GM10266 (cell line): ENCODE results near the gene FAM13A.

Experiments used
- DNase-seq: peaks from one replicate; pipeline ENCODE4 v3.0.0; 2012; ENCODE audit errors: extremely low spot score
- TF ChIP-seq, protein P1 (sequence below): IDR thresholded peaks from 2 replicates; pipeline ENCODE4 v1.5.1; 2012; ENCODE audit warnings: mild to moderate bottlenecking, low read depth; ENCODE audit not compliant: control insufficient read depth, insufficient read depth; ENCODE audit errors: missing control alignments

FAM13A gene

DNA sequence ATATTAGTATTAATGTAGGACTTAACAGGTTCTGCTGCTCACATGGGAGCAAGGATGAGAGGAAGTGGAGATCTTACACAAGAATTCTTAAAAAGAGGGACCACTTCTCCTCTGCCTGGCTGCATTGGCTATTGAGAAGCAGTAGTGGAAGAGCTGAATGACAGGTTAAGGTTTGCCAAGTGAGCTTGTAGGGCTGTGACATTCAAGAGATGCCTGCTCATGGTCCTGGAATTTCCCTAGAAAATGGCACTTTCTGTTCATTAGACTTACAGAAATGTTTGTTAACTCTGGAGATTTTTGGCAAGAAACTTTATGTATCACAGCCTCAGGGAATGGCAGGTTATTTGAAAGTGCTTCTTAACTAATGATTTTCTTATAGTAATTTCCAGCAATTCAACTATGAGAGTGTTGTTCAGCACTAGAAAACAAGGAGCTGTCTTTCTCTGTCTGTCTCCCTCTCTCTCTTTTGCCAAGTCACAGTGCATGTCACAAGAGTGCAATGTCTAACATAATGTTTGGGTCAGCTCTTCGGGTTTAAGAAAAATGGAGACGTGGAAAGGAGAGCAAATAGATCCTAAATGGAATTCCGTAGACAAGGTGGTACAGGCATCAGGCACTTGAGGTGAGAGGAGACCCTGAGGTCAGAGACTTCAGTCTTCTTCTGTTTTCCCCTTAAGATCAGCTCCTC is 351.0 kb downstream of the FAM13A start:
- no peak for DNase-seq
- TF ChIP-seq, protein P1, sequence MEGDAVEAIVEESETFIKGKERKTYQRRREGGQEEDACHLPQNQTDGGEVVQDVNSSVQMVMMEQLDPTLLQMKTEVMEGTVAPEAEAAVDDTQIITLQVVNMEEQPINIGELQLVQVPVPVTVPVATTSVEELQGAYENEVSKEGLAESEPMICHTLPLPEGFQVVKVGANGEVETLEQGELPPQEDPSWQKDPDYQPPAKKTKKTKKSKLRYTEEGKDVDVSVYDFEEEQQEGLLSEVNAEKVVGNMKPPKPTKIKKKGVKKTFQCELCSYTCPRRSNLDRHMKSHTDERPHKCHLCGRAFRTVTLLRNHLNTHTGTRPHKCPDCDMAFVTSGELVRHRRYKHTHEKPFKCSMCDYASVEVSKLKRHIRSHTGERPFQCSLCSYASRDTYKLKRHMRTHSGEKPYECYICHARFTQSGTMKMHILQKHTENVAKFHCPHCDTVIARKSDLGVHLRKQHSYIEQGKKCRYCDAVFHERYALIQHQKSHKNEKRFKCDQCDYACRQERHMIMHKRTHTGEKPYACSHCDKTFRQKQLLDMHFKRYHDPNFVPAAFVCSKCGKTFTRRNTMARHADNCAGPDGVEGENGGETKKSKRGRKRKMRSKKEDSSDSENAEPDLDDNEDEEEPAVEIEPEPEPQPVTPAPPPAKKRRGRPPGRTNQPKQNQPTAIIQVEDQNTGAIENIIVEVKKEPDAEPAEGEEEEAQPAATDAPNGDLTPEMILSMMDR, result no peak

DNA sequence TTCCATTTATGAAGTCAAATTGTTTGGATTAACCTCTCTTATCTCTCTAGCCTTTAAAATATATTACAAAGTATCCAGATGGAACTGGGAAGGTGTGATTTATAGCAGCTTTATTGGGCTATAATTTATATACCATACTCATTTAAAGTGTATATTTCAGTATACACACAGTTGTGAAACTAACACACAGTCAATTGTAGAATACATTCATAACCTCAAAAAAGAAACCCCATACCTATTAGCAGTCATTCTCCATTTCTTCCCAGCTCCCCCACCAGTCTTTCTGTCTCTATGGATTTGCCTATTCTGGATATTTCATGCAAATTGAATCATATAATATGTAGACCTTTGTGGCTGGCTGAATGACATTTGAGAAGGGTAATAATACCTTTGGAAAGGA is 351.8 kb downstream of the FAM13A start:
- no peak for DNase-seq
- TF ChIP-seq, protein P1, result no peak

DNA sequence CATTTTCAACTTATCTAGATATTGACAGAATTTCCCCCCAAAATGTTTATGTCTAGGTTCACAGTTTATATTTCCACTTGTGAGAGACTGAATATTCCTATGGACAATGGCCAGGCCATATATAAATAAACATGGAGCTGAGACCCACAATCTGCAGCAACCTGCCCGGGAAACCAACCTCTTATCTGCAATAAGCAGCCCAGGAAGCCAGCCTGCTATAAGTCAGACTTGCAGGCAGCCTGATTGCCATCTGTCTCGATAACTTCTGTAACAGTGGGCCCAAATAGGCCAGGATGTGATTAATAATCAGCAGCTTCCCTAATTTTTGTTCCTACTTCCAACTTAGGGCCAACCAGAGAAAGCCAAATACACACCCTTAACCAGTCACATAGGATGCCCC is 354.2 kb downstream of the FAM13A start:
- DNase-seq, result no peak

DNA sequence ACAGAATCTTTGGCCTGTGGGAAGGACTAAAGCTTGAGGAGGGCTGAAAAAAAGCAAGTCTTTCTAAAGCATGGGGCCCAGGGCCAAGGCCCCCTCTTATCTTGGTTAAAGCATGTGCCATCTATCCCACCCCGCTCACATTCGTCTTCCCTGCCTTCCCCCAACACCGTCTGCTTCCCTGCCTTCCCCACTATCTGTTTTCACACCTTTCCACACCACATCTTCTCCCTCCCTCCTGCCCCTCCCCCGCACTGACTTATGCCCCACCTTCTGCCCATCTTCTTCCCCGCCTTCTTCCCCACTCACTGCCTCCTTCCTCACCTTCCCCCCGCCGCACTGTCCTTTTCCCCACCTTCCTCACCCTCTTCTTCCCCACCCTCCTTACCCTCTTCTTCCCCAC is 358.5 kb downstream of the FAM13A start:
- no peak for DNase-seq
- TF ChIP-seq, protein P1, result no peak

More for the DNA sequence above, 354.2 kb downstream of the FAM13A start:
- TF ChIP-seq, protein P1, result no peak

DNA sequence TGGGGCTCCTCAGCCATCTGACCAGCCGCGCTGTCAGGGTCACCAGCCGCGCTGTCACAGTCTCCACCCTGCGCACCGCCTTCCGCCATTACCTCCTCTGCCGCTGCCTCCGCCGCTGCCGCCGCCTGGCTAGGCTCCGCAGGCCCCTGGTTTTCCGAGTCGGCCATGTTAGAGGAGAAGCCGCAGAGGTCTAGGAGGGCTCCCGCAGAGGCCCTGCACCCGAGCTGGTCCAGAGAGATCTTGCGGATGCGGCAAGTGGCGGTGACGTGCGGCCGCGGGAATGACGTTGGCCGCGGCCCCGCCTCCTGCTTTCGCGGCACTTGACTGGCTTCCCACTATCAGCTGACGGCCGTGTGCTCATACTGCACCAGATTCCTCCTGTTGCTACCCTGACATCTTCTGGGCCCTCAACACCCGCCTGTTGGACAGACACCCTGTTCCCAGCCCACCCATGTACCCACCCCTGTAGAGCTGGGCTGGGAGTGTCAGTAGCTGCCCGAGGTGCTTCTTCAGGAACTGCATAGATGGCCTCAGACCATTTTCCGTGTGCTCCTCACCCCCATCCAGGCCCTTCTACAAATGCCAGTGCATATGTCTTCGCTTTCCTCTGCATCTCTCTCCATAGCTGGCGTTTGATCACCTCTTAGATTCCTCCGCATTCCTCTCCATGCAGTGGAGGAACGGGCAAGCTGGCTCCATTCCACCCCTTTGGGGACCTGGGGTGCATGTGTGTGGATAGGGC is 359.2 kb downstream of the FAM13A start, which contains the start of gene NAP1L5:
Gene NAP1L5 (minus strand): TSS at position 242 of the 742 bp plus-strand sequence. CDS start 75 bp downstream, at position 167.
- peak; percentile 51 for DNase-seq
- TF ChIP-seq, protein P1, result no peak

DNA sequence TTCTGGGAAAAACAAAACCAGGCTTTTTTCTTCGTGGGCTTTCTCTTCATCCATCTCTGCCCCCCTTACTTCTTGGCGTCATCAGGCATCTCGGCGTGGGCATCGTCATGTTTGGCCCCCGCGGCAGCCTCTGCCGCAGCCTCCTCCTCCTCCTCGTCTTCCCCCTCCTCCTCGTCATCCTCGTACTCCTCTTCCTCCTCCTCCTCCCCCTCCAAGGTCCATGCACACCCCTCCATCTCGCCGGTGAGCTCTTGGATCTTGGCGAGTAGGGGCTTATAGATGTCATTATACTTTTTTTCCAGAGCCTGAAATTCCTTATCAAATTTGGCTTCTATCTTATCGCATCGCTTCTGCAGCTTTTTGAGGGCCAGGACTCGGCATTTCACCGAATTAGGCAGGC is 359.8 kb downstream of the FAM13A start:
- no peak for DNase-seq
- TF ChIP-seq, protein P1, result no peak

DNA sequence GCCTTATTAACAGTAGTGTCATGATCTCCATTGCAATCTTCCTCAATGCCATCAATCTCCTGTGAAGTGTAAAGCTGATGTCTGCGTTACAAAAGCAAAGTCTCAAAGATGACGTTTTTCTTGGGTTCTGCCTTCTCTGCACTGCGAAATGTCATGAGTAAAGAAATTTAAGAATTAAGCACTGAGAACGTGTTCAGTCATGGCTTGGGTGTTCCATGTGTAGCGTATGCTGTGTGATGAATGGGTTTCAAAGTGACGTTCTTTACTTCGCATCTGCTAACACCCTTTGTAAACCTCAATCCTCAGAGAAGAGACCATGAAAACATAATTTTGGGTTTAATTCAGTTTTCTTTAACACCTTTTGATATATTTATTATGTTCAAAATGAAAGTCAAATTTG is 360.4 kb downstream of the FAM13A start:
- no peak for DNase-seq
- TF ChIP-seq, protein P1, result no peak
